Activated naive CD4-positive, alpha-beta T cell treated with anti-CD3 and anti-CD28 coated beads, Interleukin-2, amount 50 U/mL, for 72 hours (primary cell): ENCODE measurements around the gene COL18A1. TPM values are rescaled to one million over a fixed set of nuclear protein-coding genes. Genes with fewer than 3 reads are reported as not detected.
"Not testable (repeated sequence)": the region's sequence is repeated elsewhere in the genome, so short reads cannot be mapped to it uniquely, and the experiment has no call there.

ENCODE experiments used
- ATAC-seq, 2 donors: fragments of 150-1000 bp; cut with Tn5 transposase; 2 replicates each; pipeline ENCODE4 v1.10.0; 2021; ENCODE audit warnings: mild to moderate bottlenecking in 2 of 2, moderate library complexity in 2 of 2
- DNase-seq, 2 donors: peaks; one replicate each; pipeline ENCODE4 v3.0.0; 2021 to 2022; ENCODE audit warnings: low spot score in 2 of 2
- H3K27ac Mint-ChIP-seq, 2 donors: one replicate each; pipeline ENCODE4 v1.8.0; 2022; ENCODE audit warnings: mild to moderate bottlenecking in 2 of 2, mixed read lengths in 2 of 2
- H3K36me3 Mint-ChIP-seq, 2 donors: one replicate each; pipeline ENCODE4 v1.8.0; 2022; ENCODE audit warnings: mixed read lengths in 2 of 2
- H3K9me3 Mint-ChIP-seq, 2 donors: one replicate each; pipeline ENCODE4 v1.8.0; 2022; ENCODE audit warnings: mixed read lengths in 2 of 2
- total RNA-seq, 2 donors: library from RNA; stranded (reverse); gene quantifications; one replicate each; pipeline ENCODE4 v1.2.3, GENCODE V29; 2022

Gene COL18A1
- total RNA-seq, 2 donors from 2014 or later: 4.3 to 22.3 TPM

DNA sequence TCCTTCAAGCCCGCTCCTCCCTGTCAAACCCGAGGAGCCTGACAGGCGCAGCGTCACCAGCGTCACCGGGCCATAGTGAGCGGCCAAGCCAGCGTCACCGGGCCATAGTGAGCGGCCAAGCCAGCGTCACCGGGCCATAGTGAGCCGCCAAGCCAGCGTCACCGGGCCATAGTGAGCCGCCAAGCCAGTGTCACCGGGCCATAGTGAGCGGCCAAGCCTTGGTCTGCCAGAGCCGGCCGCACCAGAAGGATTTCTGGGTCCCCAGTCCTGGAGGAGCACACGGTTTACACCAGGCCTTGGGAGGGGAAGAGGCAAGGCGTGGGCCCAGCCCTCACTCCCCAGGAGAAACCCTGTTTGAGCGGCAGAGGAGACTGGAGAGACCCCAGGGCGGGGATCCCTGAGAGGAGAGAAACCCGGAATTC, 39.8 kb upstream of the COL18A1 start:
- DNase-seq: no peak
- H3K27ac Mint-ChIP-seq: no peak overlapping the region
- no peak for ATAC-seq
- no peaks in the 10 kb centered on the region for H3K36me3 Mint-ChIP-seq
- no peaks in the 10 kb centered on the region for H3K9me3 Mint-ChIP-seq

- H3K27ac Mint-ChIP-seq: no peak overlapping the region
Measured at GRCh38 chr21:45365608-45366241, 39.2 kb upstream of the COL18A1 start.

GRCh38 chr21:45366476-45366875, 38.5 kb upstream of the COL18A1 start:
- no peak overlapping the region for H3K27ac Mint-ChIP-seq
- no peaks in the 10 kb centered on the region for H3K9me3 Mint-ChIP-seq

More at GRCh38 chr21:45365608-45366241, 39.2 kb upstream of the COL18A1 start:
- Mint-ChIP-seq H3K9me3 (no peaks in the 10 kb centered on the region), H3K36me3 (no peaks in the 10 kb centered on the region)
- ATAC-seq (no peak), DNase-seq (no peak)

DNA sequence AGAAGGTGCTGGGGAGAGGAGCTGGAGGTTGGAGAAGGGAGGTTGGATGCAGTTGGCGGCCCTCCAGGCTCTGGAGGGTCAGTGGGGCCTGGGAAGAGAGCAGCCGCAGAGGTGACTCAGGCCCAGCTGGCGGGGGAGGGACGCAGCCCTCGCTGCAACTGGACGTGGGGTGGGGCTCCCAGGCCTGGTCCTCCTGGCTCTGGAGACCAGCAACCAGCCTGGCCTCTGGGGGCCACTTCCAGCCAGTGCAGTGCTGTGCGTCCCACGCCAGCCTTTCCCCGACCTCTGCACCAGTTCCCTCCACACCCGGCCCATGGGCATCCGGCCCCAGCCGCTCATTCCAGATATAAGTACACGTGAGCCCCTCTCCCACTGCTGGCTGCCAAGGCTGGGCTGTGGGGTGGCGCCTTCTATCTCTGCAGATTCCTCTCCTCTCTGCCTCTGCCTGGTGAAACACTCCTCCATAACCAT, 38.0 kb upstream of the COL18A1 start:
- ATAC-seq: no peak

More at GRCh38 chr21:45366476-45366875, 38.5 kb upstream of the COL18A1 start:
- H3K36me3 Mint-ChIP-seq: no peaks in the 10 kb centered on the region
- no peak for DNase-seq
- ATAC-seq: no peak

DNA sequence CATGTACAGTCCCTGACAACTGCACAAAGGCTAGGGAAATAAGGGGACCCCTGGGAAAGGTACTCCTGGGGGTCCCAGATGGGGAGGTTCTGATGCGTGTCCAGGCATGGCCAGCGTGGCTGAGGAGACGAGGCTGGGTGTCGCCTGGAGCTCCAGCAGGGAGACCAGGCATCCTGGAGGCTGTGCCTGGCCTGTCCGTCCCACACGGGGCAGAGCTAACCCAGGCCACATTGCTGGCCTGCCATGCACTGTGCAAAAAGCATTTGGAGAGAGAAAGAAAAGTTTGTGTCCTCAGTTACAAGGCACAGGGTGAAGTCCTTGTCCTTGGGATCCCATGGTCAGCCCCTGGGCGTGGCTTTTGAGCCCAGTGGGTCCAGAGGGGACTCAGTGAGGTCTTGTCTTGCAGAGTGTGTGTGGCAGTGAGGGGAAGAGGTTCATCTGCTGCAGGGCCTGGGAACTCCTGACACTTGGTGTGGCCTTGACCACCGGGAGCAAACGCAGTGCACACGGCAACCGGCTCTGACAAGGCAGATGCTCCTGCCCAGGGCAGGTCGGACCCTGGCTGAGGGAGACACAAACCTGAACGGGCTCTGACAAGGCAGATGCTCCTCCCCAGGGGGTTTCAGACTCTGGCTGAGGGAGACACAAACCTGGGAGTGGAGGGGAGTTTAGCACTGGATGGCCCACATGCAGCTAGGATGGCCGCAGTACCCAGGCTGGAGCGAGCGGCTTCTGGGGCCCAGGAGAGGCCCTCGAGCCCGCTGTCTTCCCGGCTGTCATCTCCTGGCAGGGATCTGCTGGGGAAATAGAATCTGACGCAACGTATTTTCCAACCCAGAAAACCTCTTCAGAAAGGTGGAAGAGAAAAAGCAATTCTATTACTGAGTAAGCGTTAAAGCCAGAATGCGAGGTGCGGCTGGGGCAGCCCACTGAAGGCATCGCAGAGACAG, 37.3 kb upstream of the COL18A1 start:
- ATAC-seq (no peak), DNase-seq (no peak)
- Mint-ChIP-seq H3K36me3 (no peaks in the 10 kb centered on the region), H3K27ac (no peak overlapping the region), H3K9me3 (no peaks in the 10 kb centered on the region)

More for the DNA sequence above, 38.0 kb upstream of the COL18A1 start:
- DNase-seq: no peak
- H3K36me3 Mint-ChIP-seq: no peaks in the 10 kb centered on the region
- H3K9me3 Mint-ChIP-seq: no peaks in the 10 kb centered on the region
- no peak overlapping the region for H3K27ac Mint-ChIP-seq

DNA sequence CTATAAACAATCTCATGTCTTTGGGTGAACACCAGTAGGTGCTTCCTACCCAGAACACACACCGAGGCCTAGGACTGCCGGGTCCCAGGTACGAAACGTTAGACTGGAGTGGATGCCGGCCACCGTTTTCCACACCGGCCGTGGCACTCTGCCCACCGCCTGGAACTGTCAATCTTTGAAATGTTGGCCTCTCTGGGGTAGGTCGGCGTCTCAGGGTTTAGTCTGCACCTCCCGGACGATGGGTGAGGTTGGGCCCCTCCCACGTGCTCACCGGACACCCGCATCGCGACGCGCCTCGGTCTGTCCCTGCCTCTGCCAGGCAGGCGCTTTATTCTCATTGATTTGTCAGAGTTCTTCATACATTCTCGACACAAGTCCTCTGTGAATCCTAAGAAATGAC, 35.9 kb upstream of the COL18A1 start:
- not testable (repeated sequence) for H3K27ac Mint-ChIP-seq, H3K36me3 Mint-ChIP-seq, DNase-seq, H3K9me3 Mint-ChIP-seq, ATAC-seq

DNA sequence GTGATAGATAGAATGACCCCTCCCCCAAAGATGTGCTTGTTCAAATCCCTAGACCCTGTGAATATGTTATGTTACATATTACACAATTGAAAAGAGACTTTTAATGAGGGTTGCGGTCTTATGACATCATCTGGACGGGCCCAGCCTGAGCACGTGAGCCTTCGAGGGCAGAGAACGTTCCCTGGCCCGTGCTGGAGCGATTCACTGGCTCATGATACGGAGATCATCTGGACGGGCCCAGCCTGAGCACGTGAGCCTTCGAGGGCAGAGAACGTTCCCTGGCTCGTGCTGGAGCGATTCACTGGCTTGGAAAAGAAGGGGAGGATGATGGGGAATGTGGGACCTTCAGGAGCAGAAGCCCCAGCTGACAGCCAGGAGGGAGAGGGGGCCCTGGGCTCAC, 34.4 kb upstream of the COL18A1 start:
- Mint-ChIP-seq H3K27ac (no peak overlapping the region), H3K9me3 (no peaks in the 10 kb centered on the region), H3K36me3 (no peaks in the 10 kb centered on the region)
- DNase-seq: no peak
- no peak for ATAC-seq

- Mint-ChIP-seq H3K9me3 (no peaks in the 10 kb centered on the region), H3K36me3 (no peaks in the 10 kb centered on the region), H3K27ac (no peak overlapping the region)
- DNase-seq (no peak), ATAC-seq (no peak)
Measured at GRCh38 chr21:45371081-45371480, 33.9 kb upstream of the COL18A1 start.

GRCh38 chr21:45371655-45372054, 33.3 kb upstream of the COL18A1 start:
- DNase-seq: no peak
- ATAC-seq: no peak
- H3K27ac Mint-ChIP-seq: no peak overlapping the region
- no peaks in the 10 kb centered on the region for H3K36me3 Mint-ChIP-seq
- no peaks in the 10 kb centered on the region for H3K9me3 Mint-ChIP-seq

GRCh38 chr21:45372732-45373355, 32.1 kb upstream of the COL18A1 start:
- Mint-ChIP-seq H3K27ac (no peak overlapping the region), H3K36me3 (no peaks in the 10 kb centered on the region), H3K9me3 (no peaks in the 10 kb centered on the region)
- no peak for DNase-seq
- no peak for ATAC-seq

GRCh38 chr21:45373991-45374816, 30.8 kb upstream of the COL18A1 start:
- ATAC-seq (no peak), DNase-seq (no peak)
- H3K27ac Mint-ChIP-seq: no peak overlapping the region
- no peaks in the 10 kb centered on the region for H3K36me3 Mint-ChIP-seq
- no peaks in the 10 kb centered on the region for H3K9me3 Mint-ChIP-seq

DNA sequence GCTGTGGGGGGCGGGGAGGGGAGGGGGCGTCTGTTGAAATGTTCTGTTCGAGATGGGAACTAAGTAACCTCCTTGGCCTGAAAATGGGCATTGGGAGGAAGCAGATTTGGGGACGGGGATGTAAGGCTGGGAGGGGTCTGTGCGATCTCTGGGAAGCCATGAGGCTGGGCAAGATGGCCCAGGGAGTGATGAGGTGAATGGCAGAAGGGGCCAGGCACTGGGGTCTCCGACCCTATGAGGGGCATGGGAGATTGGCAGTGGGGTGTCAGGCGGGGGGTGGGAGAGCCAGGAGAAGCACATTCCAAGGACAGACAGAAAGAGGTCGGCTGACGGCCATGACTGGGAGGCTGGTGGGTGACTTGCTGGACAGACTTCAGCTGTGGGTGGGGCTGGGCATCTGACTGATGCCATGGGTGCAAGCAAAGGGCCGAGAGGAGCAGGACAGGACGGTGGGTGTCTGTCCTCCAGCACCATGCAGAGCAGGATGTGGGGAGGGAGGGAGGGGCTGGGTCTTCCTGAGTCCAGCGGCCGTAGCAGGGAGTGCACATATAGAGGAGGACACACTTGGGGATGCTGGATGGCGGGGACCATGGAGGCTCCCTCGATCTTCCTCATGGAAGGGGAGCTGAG, 30.0 kb upstream of the COL18A1 start:
- DNase-seq (no peak), ATAC-seq (no peak)
- H3K27ac Mint-ChIP-seq: no peak overlapping the region
- H3K36me3 Mint-ChIP-seq: no peaks in the 10 kb centered on the region
- no peaks in the 10 kb centered on the region for H3K9me3 Mint-ChIP-seq

GRCh38 chr21:45376459-45377324, 28.3 kb upstream of the COL18A1 start:
- DNase-seq: no peak
- Mint-ChIP-seq H3K9me3 (no peaks in the 10 kb centered on the region), H3K27ac (no peak overlapping the region), H3K36me3 (no peaks in the 10 kb centered on the region)
- ATAC-seq: no peak

GRCh38 chr21:45377325-45377709, 27.6 kb upstream of the COL18A1 start:
- no peak for ATAC-seq
- Mint-ChIP-seq H3K36me3 (no peaks in the 10 kb centered on the region), H3K27ac (no peak overlapping the region), H3K9me3 (no peaks in the 10 kb centered on the region)
- no peak for DNase-seq

- no peaks in the 10 kb centered on the region for H3K9me3 Mint-ChIP-seq
- no peaks in the 10 kb centered on the region for H3K36me3 Mint-ChIP-seq
- DNase-seq: no peak
- no peak for ATAC-seq
- no peak overlapping the region for H3K27ac Mint-ChIP-seq
Measured at GRCh38 chr21:45377866-45378257, 27.1 kb upstream of the COL18A1 start.
